SK-N-SH treated with all-trans-retinoic acid at 6 μM for 48 hours (cell line): ENCODE data around the gene STK11IP.

Experiments
- ARNTL ChIP-seq: fragments of 450-650 bp; formaldehyde crosslinking; IDR thresholded peaks from 2 replicates; pipeline ENCODE4 v1.5.0; 2020; ENCODE audit warnings: low read depth, mild to moderate bottlenecking, moderate library complexity, borderline replicate concordance
- ESRRG ChIP-seq: fragments of 250-450 bp; sonication (Bioruptor Pico); IDR thresholded peaks from 2 replicates; pipeline ENCODE4 v1.6.1; 2021; ENCODE audit warnings: mild to moderate bottlenecking
- GLIS3 ChIP-seq: fragments of 250-450 bp; sonication (Bioruptor Pico); IDR thresholded peaks from 2 replicates; pipeline ENCODE4 v1.5.0; 2020; ENCODE audit warnings: mild to moderate bottlenecking, moderate library complexity
- TF ChIP-seq, protein P1 (sequence below): fragments of 250-450 bp; sonication (Bioruptor Pico); IDR thresholded peaks from 2 replicates; pipeline ENCODE4 v1.8.0; 2021; ENCODE audit warnings: low read depth, mild to moderate bottlenecking, moderate library complexity, borderline replicate concordance

DNA sequence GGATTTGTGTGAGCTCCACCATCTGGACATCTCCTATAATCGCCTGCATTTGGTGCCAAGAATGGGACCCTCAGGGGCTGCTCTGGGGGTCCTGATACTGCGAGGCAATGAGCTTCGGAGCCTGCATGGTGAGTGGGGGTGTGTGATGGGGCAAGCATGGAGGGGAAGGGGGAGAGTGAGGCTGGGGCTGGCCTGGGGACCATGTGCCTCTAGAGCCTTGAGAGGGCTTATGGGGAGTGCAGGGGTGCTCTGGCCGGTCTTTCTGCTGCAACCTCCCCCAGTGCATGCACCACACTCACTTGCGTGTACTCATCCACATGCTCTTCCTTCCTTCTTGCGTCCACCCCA lies 7.9 kb downstream of the STK11IP start:
- no peak for TF ChIP-seq ESRRG
- no peak for TF ChIP-seq ARNTL (CRISPR knock-in tag)
- TF ChIP-seq, protein P1, sequence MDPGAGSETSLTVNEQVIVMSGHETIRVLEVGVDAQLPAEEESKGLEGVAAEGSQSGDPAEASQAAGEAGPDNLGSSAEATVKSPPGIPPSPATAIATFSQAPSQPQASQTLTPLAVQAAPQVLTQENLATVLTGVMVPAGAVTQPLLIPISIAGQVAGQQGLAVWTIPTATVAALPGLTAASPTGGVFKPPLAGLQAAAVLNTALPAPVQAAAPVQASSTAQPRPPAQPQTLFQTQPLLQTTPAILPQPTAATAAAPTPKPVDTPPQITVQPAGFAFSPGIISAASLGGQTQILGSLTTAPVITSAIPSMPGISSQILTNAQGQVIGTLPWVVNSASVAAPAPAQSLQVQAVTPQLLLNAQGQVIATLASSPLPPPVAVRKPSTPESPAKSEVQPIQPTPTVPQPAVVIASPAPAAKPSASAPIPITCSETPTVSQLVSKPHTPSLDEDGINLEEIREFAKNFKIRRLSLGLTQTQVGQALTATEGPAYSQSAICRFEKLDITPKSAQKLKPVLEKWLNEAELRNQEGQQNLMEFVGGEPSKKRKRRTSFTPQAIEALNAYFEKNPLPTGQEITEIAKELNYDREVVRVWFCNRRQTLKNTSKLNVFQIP (CRISPR knock-in tag): no peak
- no peak for TF ChIP-seq GLIS3 (CRISPR knock-in tag)
